Stimulated activated CD8-positive, alpha-beta memory T cell treated with anti-CD3 and anti-CD28 coated beads, Interleukin-2, amount 100 ng/mL, for 48 hours (primary cell): ENCODE results near the gene CAMTA1.
A peak's percentile ranks its signal among the peaks of the same experiment; 100 is the strongest.

ENCODE experiments used
- DNase-seq, 2 donors: peaks; one replicate each; pipeline ENCODE4 v3.0.0-alpha.2; 2020; ENCODE audit warnings: low read depth in 2 of 2

CAMTA1 gene

DNA sequence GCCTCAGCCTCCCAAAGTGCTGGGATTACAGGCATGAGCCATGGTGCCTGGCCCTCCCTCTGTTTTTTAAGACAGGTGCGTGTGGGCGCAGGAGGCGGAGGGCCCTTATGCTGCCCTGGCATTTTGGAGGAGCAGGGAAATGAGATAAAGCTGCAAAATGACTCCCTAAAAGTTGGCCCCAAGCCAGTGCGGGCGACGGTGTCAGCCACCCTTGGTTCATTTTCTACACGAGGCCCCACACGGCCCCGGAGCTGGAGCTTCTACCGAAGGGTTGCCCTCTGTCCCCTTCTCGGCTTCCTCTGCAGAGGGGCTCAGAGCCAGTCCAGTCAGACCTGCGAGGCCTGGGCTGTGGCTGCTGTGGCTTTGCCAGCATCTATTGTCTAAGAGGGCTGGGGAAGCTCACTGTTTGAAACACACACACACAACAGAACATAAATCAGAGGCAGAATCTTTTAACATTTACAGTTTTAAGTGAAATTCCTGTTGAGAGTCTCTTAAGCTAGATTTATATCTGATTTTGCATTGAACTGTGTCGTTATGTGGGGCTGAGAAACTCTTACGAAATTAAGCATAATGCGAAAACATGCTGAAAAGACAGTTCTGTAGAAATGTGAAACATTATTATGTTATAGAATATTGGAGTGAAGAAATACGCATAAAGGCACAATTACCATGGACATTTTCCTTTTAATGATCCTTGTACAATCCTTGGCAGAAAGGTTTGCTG is 255.9 kb downstream of the CAMTA1 start:
- no peak for DNase-seq

DNA sequence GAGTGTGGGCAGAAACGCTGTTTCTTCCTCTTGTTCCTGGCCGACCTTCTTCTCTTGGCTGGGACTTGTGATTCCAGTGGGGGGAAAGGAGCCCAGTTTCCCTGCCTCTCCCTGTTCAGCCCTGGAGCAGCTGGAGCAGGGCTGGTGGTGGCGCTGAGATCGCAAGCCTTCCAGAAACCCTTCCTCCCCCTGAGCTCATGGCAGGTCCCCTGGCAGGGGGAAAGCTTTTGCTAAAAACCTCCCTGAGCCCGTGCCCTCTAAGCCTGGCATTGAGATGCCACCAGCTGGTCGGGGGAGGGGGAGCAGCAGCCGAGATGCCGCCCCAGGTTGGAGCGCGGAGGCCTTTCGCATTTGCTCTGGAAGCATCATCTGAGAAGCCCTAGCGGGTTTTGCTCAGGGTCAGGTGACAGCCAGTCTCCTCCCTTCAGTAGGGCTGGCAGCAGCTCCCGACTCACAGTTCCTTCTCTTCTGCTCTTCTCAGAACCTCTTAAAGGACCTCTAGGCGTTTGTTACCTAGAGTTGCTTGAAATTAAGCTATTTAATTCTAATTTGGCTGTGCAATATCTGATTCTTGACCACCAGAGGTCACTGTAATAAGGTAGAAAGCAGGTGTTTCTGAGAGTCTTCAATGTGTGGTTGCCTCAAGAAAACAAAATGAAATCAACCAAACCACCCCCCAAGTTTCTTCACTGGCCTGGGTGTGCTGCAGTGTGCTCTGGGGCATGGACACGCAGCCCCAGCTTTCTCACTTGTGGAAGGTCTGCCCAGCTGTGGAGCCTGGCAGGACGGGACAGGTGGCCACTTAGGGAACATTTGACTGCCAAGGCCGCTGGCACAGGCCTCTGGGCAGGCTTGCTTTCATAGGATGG is 257.3 kb downstream of the CAMTA1 start:
- no peak for DNase-seq

DNA sequence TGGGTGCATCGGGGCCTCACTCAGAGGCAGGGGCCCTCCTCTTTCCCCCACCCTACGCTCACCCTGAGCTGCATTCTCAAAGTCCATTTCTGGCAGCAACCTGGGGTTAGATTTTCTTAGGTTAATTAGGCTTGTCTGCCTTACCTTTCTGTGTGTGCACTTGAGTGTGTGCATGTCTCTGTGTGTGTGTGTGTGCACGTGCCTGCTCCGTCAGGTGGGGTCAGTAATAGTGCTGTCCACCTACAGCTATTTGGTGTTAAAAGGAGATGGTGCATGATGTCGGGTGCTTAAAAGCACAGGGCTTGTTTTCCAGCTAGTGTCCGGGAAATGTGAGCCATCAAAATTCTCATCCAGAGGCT is 257.9 kb downstream of the CAMTA1 start:
- DNase-seq = no peak

DNA sequence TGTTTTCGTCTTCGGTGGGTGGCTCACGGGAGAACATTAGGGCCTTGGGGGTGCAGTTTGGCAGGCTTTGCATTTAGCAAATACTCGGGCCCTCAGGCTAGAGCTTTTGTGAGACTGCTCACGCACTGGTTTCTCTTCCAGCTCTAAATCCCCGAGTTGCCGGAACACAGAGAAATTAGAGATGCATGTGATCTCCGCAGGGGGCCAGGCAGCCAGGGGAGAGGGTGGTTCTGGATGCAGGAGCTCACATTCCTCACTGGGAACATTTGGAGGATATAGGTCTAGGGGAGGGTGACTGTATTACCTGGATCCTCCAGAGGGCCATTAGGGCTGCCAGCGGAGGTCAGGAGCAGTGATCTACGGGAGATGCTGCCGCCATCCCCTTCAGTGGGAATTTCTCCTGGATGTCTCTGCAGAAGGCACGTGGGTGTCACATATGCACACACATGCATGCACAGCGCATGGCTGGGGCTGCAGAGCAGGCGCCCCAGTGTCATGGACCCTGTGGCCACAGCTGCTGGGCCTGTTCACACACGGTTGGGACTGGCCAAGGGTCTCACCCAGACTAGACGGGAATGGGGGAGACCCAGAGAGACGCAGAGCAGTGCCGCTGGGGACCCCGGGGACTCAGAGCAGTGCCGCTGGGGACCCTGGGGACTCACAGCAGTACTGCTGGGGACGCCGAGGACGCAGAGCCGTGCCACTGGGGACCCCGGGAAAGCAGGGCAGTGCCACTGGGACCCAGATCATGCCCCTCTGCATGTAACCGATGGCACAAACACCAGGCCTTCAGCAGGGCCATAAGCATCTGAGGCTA is 258.7 kb downstream of the CAMTA1 start:
- DNase-seq = no peak

DNA sequence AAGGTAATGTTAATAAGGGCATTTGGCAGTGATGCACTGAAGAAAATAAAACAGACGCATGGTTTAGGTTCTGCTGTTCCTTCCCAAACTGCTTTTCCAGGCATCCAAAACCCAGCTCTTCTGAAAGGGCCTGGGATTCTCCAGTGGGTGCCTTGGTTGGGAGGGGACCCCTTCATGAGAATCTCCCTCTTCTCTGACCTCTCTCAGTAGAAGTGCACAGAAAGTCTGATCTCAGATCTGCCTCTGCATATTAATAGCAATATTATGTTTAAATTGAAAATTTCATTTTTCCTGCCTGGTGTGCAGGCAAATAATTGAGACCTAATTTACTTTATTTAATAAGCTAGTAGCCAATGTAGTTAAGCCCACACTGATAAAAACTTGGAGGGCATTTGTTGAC is 260.6 kb downstream of the CAMTA1 start:
- no peak for DNase-seq

DNA sequence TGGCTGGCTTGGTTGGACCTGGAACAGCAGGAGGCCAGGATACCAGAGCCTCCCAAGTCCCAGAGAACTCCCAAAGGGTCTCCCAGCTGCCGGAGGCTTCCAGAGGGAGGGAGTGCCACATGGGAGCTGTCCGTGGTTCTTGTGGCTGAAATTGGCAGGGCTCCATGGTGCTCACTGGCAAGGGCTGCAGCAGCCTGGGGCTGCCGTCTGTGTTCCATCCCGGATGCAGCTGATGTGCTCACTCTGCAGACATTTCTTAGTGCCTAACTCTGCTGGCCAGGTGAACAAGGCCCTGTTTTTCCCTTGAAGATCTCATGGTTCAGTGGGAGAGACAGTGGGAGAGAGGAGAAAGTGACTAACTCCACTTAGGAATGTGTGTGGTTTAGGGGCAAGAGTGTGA is 261.1 kb downstream of the CAMTA1 start:
- DNase-seq = no peak

DNA sequence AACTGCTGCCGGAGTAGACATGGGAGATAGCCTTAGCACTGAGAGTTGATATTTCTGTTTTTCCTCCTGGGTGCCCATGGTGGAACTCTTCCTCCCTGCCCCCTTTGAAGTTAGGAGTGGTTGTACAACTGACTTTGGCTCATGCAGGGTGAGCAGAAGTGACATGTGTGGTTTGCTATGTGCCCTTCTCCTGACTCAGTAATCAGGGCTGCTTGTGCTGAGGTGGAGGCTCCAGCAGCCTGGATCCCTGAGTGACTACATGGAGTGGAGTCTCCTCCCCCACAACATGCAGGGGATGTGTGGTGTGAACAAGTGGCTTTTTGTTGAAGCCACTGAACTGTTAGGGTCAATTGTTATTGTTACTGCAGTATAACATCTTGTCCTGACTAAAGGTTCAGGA is 261.6 kb downstream of the CAMTA1 start:
- DNase-seq = no peak

DNA sequence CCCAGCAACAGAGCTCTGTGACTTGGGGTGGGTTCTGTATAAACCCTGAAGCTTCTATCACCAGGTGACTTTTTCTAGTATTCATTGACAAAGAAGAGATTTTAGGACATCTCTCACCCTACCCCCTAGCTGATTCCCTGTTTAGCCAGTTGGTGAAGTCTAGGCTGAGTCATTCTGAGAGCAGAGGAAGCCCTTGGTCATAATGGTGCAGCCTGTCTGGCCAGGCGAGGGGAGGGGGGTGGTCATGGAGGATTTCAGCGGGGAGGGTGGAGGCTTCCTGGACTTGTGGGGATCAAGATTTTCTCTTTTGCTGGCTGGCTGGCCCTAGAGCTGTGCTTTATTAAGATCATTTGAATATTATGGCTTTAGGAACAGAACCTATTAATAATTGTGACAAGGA is 262.6 kb downstream of the CAMTA1 start:
- DNase-seq = no peak

DNA sequence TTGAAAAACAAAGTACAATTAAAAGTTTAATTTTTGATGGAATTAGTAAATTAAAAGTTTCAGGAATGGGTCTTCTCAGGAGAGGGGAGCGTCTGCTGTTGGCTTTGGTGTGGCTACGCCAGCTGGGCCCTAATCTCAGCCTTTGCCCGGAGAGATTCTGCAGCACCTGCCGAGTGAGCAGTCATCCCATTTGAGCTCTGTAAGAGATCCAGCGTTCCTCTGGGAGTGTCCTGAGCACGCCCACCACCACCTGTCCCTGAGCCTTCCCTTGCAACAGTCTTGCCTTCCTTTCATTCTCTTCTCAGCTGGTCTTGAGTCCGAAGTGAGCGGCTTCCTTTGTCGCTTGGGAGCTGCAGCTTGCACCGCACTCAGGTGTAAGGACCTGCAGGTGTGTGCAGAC is 263.1 kb downstream of the CAMTA1 start:
- no peak for DNase-seq

DNA sequence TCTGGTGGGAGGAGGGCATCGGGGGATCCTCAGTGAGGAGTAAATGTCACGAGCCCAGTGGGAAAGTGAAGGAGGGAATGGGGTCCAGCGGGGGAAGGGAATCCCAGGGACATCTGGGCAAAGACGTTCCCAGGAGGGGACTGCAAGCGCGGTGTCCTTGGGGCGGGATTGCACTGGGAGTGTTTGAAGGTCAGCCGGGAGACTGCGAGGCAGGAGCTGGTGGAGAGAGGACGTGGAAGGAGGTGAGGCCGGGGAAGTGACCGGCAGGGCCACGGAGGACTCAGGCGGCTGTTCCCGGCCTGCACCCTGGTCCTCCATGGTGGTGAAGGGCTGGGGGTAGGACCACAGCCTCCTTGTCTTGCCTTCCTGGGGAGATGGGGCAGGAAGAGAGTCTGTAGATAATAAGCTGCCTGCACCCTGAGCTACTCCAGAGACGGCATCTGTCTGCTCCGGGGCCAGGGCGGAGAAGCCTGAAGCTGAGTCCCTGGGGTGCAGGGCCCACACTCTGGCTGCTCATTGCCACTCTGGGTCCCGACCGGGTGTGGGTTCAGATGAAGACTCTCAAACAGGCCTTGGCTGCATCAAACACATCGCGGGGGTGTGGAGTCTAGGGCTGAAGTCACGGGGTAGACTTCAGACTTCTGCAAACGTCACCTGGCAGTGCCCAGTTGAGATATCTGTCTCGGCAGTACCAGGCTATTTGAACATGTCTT is 264.8 kb downstream of the CAMTA1 start:
- DNase-seq = no peak

DNA sequence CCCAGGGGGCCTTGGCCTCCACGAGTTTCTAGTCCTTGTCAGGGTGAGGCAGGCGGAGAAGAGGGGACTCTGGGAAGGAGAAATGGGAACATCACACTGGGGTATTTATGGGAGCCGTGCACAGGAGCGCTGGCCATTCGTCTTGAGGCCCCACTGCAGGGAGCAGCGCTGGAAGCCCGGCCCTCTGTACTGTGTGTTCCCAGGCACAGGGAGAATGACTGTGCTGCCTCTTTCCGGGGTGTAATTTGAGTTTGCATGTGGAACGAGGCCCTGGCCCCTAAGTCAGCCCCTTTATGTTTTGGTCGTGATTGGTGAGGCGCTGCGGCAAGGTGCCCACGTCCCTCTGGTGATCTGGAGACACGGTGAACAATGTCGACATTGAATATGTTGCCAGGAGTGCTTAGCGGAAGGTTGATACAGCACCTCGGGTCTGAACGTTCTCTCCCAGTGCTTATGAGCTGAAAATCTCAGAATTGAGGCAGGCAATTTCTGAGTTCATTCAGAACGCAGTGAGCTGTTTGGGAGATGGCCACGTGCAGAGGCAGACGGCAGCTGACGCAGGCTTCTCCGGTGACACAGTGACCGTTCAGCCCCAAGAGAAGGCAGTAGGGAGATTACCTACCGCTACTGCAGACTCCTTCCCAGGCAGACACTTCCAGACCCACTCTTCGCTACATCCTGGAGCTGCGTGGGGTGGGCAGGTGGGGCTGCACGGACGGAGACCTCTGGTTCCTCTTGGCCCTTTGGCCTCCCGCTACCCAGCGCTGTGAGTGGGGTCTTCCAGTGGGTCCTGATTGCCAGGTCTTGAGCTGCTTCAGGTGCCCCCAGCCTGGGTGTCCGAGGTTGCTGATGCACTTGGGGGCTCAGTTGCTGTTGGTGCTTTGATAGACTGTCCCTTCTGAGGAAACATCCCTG is 265.8 kb downstream of the CAMTA1 start:
- DNase-seq = no peak

DNA sequence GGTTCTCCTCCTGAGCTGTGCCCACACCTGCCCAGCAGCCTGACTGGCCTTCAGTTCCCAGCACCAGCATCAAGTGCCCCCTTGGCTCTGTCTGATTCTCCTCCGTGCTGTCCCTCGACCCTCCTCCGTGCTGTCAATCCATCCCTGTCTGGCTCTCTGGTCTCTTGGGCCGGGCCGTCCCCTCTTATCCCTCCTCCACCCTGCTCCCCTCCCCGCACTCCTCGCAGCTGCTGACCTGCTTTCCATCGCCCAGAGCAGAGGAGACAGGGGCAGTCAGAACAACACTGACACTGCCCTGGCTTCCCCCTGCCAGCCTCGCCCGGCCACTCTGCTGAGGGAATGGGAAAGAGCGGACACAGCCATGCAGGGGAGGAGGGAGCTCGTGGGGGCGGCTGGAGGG is 267.4 kb downstream of the CAMTA1 start:
- no peak for DNase-seq

DNA sequence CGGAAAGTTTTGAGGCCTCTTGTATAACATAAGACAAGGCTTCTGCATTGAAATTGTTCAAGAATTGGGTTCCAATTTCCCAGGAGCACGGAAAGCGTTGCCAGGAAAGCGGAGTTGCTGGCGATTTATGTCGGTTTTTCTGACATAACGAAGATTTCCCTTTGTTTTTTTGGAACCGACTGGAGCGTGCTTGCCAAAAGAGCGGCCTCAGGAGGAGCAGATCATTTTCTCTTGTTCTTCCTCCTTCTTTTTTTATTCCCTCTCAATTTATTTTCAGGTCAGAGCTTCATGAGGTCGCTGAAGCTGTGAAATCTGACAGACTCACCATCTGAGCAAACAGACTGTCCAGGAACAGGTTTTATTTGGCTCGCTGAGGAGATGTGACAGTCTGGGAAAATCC is 275.5 kb downstream of the CAMTA1 start:
- DNase-seq = no peak

DNA sequence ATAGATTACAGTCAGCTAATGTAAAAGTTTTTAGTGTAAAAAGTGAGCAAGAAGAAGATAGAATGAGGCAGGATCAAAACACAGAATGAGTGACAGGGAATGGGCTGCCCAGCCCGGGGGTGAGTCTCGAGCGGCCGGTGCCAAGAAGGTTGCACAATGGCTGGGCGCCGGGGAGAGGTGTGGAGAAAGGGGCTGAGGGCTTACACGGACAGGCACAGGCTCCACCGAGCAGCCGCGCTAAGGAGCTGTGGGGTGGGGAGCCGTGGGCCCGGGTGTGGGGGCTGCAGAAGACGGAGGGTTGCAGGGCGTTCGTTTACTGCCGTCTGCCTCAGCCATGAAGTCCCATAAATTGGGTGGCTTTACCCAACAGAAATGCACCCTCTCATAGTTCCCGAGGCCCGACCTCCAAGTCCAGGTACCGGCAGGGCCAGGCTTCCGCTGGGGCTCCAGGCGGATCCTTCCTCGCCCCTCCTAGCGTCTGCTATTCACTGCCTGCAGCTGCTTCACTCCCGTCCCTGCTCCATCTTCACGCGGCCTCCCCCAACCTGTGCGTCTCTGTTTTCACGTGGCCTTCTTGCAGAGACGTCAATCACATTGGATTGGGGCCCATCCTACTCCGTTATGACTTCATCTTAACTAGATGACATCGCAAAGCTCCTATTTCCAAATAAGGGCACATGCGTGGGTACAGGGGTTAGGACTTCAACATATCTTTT is 277.2 kb downstream of the CAMTA1 start:
- no peak for DNase-seq

DNA sequence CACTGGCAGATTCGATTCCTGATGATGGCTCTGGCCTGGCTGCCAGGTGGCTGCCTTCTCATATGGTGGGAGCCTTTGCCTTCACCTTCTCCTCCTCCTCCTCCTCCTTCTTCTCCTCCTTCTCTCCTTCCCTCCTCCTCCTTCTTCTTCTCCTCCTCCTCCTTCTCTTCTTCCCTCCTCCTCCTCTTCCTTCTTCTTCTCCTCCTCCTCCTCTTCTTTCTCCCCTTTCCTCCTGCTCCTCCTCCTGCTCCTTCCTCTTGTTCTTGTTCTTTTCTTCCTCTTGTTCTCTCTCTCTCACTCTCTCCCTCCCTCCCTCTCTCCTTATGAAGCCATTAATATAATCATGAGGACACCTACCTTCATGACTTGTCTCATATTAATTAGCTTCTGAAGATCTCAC is 278.7 kb downstream of the CAMTA1 start:
- no peak for DNase-seq

DNA sequence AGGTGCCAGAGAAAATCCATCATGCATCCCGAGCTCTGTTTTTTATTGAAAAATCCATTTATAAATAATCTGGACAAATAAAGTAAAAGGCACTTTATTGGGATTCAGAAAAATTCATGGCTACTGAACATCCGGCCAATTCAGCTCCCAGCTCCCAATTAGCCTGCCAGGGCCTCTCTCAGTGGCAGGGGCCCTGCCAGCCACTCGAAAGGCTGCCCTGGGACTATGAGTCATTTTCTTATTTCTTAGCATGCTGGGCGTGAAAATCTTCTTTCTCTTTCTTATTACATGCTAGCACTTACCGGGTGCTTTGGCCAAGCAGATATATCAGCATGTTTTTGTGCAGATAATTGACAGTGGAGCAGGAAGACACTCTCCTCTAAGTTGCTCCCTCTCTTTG is 283.3 kb downstream of the CAMTA1 start:
- no peak for DNase-seq

DNA sequence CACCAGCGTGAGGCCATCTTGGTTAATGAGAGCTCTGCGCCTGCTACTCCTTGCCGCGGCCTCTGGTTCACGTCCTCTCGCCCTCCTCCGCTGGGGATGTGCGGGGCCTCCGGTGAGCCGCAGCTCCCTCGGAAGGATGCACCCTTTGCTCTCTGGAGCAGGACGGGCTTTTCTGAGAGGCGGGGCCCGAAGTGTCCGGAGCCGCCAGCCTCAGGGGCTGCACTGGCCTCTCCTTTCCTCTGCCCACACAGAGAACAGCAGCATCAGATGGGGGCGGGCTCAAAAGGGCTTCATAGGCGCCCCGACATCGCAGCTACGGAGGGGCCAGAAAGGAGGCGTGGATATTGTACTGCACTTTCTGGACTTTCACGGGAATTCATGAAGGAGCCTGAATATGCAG is 284.7 kb downstream of the CAMTA1 start:
- no peak for DNase-seq

DNA sequence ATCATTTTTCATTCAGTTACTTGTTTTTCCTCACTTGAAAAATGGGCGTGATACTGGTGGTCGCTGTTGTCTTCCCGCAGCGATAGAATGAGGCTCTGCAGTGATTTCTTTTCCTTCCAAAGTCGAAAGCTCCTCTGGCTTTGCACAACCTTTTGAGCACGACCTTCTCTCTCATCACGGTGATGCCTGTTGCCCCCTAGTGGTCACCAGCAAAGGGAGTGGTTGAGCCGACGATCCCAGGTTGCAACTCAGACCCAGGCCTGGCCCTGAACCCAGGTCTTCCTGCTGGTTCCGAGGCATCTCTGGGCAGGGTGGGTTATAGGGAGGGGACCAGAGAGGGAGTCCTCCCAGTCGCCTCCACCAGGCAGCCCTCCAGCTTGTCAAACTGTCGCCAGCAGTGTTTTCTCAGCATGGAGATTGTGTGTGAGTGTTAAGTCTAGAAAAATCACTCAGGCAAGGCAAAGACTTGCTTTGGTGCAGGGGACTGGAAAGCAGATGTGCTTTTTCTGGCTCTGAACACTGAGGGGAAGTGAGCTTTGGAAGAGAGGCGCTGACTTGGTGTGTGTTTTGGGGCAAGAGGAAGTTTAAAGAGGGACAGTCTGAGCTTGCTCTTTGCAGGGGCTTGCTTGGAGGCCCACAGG is 285.3 kb downstream of the CAMTA1 start:
- peak; percentile 20 to 21 for DNase-seq

DNA sequence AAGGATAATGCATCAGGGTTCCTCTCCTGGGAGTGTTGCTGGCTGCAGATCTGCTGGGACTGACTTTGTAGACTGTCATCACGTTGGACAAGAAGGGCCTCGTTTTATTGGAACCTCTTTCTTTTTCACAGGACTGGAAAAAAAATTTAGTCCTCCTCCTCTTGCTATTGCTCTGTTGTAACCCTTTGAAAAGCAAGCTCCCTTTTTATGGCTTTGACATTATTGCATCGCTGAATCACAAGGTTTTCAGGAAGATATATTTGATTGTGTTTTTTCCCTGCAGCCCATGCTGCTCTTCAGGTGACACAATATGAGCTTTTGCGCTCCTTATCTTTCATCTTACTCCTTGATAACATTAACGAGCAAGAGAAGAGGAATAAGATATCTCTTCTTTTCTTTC is 290.9 kb downstream of the CAMTA1 start:
- no peak for DNase-seq

DNA sequence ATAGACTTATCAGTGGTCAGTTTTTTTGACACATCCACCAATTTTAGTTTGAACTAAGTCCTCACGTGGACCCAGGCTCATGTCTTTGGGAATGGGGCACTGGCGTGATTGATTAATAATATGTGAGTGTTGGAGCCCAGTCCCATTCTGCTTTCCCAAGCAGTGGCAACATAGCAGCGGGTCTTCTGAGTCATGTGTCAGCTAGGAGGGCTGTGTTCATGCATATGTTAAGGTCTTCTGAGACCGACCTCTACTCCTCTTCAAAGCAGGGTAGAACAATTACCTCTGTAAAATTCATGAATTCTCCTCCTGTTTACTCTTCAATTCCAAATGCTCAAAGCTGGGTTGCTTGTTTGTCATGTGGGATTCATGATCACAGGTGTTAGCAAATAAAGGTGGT is 291.3 kb downstream of the CAMTA1 start:
- no peak for DNase-seq
